DND-41 (cell line): ENCODE measurements around the gene LBHD1.

Experiments used
- EZH2 ChIP-seq: IDR thresholded peaks from 3 replicates; pipeline ENCODE4 v1.6.1; 2012; ENCODE audit warnings: borderline replicate concordance, low read depth, mild to moderate bottlenecking, moderate library complexity, low read length, inconsistent platforms; ENCODE audit not compliant: severe bottlenecking
- TF ChIP-seq, protein P1 (sequence below): IDR thresholded peaks from 2 replicates; pipeline ENCODE4 v1.5.1; 2012; ENCODE audit warnings: borderline replicate concordance, low read length, moderate library complexity, mild to moderate bottlenecking; ENCODE audit not compliant: poor library complexity, severe bottlenecking; ENCODE audit errors: extremely low read depth

DNA sequence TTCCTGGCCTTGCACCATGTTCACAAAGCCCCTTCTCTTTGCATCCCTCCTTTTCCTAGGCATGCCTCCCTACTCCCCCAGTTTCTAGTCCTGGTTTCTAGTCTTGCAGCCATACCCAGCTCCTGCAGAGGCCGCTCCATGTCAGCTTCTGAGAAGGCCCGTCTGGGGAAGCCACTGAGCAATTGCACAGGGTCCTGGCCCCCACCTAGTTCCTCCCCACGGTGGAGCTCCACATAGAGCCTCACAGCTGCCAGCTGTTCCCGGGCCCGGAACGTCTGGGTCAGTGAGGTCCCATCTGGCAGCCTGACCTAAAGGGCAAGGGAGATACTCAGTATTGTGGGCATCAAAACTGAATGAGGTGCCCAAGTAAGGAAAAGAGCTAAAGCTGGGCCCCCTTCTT, 4.6 kb upstream of the LBHD1 start:
- no peak for TF ChIP-seq EZH2
- TF ChIP-seq, protein P1, sequence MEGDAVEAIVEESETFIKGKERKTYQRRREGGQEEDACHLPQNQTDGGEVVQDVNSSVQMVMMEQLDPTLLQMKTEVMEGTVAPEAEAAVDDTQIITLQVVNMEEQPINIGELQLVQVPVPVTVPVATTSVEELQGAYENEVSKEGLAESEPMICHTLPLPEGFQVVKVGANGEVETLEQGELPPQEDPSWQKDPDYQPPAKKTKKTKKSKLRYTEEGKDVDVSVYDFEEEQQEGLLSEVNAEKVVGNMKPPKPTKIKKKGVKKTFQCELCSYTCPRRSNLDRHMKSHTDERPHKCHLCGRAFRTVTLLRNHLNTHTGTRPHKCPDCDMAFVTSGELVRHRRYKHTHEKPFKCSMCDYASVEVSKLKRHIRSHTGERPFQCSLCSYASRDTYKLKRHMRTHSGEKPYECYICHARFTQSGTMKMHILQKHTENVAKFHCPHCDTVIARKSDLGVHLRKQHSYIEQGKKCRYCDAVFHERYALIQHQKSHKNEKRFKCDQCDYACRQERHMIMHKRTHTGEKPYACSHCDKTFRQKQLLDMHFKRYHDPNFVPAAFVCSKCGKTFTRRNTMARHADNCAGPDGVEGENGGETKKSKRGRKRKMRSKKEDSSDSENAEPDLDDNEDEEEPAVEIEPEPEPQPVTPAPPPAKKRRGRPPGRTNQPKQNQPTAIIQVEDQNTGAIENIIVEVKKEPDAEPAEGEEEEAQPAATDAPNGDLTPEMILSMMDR, result no peak
